ENCODE data around the gene TMPRSS13.

Gene TMPRSS13

GRCh38 chr11:117860139-117860538 is 69.1 kb downstream of the TMPRSS13 start:
- no peak for DNase-seq (ENCODE audit: insufficient read length, low spot score)
- FAIRE-seq, result no peak

- no peak for FAIRE-seq
Observed at GRCh38 chr11:117859488-117860112, 69.6 kb downstream of the TMPRSS13 start.

GRCh38 chr11:117859061-117859460 is 70.1 kb downstream of the TMPRSS13 start:
- no peak for DNase-seq (ENCODE audit: insufficient read length, low spot score)
- no peak for FAIRE-seq

More at GRCh38 chr11:117859488-117860112, 69.6 kb downstream of the TMPRSS13 start:
- no peak for DNase-seq (ENCODE audit: insufficient read length, low spot score)

- FAIRE-seq (no peak), DNase-seq (ENCODE audit: insufficient read length, low spot score) (no peak)
Observed at GRCh38 chr11:117857734-117858414, 71.3 kb downstream of the TMPRSS13 start.

DNA sequence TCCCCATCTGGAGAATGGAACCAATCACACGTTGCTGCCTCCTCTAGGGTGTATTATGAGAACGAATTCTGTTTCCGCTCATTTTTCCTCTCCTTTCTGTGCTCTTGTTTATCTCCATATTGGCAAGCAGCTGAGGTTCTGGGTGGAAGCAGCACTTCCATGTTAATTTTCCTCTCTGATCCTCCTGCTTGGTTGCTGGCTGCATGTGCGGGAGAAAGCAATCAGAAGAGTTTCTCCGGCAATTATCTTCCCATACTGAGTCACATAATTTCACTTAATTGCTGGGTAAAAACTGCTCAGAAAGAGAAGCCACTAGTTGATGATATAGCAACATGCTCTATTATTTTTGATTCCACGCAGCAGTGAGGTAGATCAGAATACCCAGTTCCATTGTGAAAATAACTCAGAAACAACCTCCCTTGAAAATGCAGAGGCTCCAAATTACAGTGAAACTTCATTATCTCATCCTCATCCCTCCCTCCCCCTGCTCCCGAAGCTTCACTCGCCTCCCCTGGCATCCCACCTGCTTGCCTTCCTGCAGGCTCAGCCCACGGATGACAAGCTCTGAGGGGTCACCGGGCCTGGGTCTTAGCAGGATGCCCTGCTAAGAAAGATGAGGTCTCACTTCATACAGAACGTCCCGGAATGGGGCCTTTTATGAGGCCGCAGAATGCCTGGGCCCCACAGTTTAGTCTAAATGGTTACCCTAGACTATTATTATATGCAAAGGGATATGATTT is 73.1 kb downstream of the TMPRSS13 start:
- DNase-seq (ENCODE audit: insufficient read length, low spot score) (no peak), FAIRE-seq (no peak)

- FAIRE-seq (no peak), DNase-seq (ENCODE audit: insufficient read length, low spot score) (no peak)
Observed at GRCh38 chr11:117855186-117855845, 73.9 kb downstream of the TMPRSS13 start.

DNA sequence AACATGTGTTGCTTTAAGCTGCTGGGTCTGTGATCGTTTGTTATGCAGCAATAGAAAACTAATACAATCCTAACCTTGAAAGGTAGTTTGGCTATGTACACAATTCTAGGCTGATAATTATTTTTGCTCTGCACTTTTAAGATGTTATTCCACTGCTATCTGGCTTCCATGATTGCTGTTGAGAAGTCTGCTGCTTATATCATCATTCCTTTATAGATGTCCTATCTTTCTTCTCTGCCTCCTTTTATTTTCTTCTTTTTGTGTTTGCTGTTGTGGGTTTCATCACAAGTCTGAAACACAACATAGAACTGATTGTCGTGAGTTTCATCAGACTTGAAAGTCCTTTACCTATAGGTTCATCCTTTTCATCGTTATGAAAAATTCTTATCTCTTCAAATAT is 76.9 kb downstream of the TMPRSS13 start:
- no peak for DNase-seq (ENCODE audit: insufficient read length, low spot score)
- no peak for FAIRE-seq

DNA sequence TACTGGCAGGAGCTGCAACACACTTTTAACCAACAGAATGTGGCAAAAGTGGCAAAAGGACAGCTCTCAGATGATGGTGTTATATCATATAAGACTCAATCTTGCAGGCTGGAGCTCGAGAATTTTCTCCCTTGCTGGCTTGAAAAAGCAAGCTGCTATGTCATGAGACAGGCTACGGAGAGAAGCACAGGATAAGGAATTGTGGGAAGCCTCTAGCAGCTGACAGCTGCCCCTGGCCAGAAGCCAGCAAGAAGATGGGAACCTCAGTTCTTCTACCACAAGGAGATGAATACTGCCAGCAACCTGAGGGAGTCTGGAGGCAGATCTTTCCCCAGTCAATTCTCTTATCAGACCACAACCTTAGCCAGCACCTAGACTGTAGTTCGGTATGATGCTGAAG is 77.3 kb downstream of the TMPRSS13 start:
- FAIRE-seq (no peak), DNase-seq (ENCODE audit: insufficient read length, low spot score) (no peak)

GRCh38 chr11:117851106-117851505 is 78.1 kb downstream of the TMPRSS13 start:
- DNase-seq (ENCODE audit: insufficient read length, low spot score), result no peak

More at GRCh38 chr11:117851106-117851505, 78.1 kb downstream of the TMPRSS13 start:
- FAIRE-seq, result no peak

Measured in HTR-8/SVneo (cell line).